Fibroblast of lung (primary cell): ENCODE data around the gene NFATC2. TPM values are rescaled to one million over a fixed set of nuclear protein-coding genes. Genes with fewer than 3 reads are reported as not detected.

Experiments used
- DNase-seq, 2 donors: peaks; one replicate each; pipeline versions ENCODE4 v3.0.0 to v3.0.0-alpha.2; 2010; ENCODE audit warnings: low read depth in 2 of 2
- H2AFZ ChIP-seq: 2 replicates; pipeline ENCODE4 v1.5.1; 2012; ENCODE audit warnings: low read length, control low read depth, inconsistent platforms
- H3K27ac ChIP-seq: 2 replicates; pipeline ENCODE4 v1.5.1; 2011; ENCODE audit warnings: low read length, control low read depth; ENCODE audit not compliant: insufficient read depth
- H3K27me3 ChIP-seq: 2 replicates; pipeline ENCODE4 v1.5.1; 2011; ENCODE audit warnings: mild to moderate bottlenecking, low read length; ENCODE audit not compliant: control insufficient read depth, insufficient read depth
- H3K36me3 ChIP-seq: 2 replicates; pipeline ENCODE4 v1.5.1; 2011; ENCODE audit warnings: low read length; ENCODE audit not compliant: control insufficient read depth, insufficient read depth
- H3K4me1 ChIP-seq: 2 replicates; pipeline ENCODE4 v1.5.1; 2011; ENCODE audit warnings: low read length; ENCODE audit not compliant: control insufficient read depth, insufficient read depth; ENCODE audit errors: extremely low read depth
- H3K4me2 ChIP-seq: 2 replicates; pipeline ENCODE4 v1.5.1; 2011; ENCODE audit warnings: low read length, control low read depth; ENCODE audit not compliant: insufficient read depth; ENCODE audit errors: extremely low read depth
- H3K4me3 ChIP-seq, 4 experiments: fragments of 200-600 bp in 1 of 4; sonication (generic) in 1 of 4; replicated peaks in 1 of 4; 2 replicates each; pipeline ENCODE4 v1.5.1; 2011 to 2016; ENCODE audit warnings: low read length in 4 of 4, low read depth in 3 of 4, mild to moderate bottlenecking in 3 of 4, control low read depth in 2 of 4, inconsistent platforms in 1 of 4, mixed read lengths in 1 of 4; ENCODE audit not compliant: insufficient read depth in 1 of 4; ENCODE audit errors: control extremely low read depth in 1 of 4
- H3K79me2 ChIP-seq: 2 replicates; pipeline ENCODE4 v1.5.1; 2012; ENCODE audit warnings: mild to moderate bottlenecking, low read length, inconsistent platforms; ENCODE audit not compliant: control insufficient read depth, insufficient read depth
- H3K9ac ChIP-seq: 2 replicates; pipeline ENCODE4 v1.5.1; 2011; ENCODE audit warnings: mild to moderate bottlenecking, low read length, control low read depth; ENCODE audit not compliant: insufficient read depth
- H3K9me3 ChIP-seq: 2 replicates; pipeline ENCODE4 v1.5.1; 2012; ENCODE audit warnings: low read depth, low read length; ENCODE audit not compliant: control insufficient read depth, insufficient read depth
- H4K20me1 ChIP-seq: 2 replicates; pipeline ENCODE4 v1.5.1; 2011; ENCODE audit warnings: low read length; ENCODE audit not compliant: control insufficient read depth, insufficient read depth; ENCODE audit errors: extremely low read depth
- CTCF ChIP-seq, 2 donors: IDR thresholded peaks in 1 of 2; conservative IDR thresholded peaks in 1 of 2; 1 replicate in 1 of 2; 2 replicates in 1 of 2; pipeline ENCODE4 v1.5.1; 2011 to 2012; ENCODE audit warnings: low read length in 2 of 2, control low read depth in 1 of 2, inconsistent platforms in 1 of 2, low read depth in 1 of 2, mild to moderate bottlenecking in 1 of 2
- EZH2 ChIP-seq: IDR thresholded peaks from 2 replicates; pipeline ENCODE4 v1.5.1; 2012; ENCODE audit warnings: low read length, control low read depth, mild to moderate bottlenecking; ENCODE audit errors: missing control alignments
- polyA plus RNA-seq, 2 donors: library from polyadenylated mRNA; depleted of rRNA in 1 of 2; stranded (reverse) in 1 of 2; unstranded in 1 of 2; fragments of >200 nt; gene quantifications; 2 replicates each; pipeline ENCODE4 v1.2.1, GENCODE V29; 2011 to 2012; ENCODE audit warnings: missing spikeins in 1 of 2
- total RNA-seq: library from RNA; depleted of rRNA; stranded (reverse); fragments of >200 nt; gene quantifications from 2 replicates; pipeline ENCODE4 v1.2.1, GENCODE V29; 2014

Gene NFATC2
- total and polyA plus RNA-seq, 2 donors (not counting 1 experiment from before 2014, with no cell fraction given), result 0.50 to 1.2 TPM

- H3K27me3 ChIP-seq, result no peaks in the 10 kb centered on the region
Measured at GRCh38 chr20:51517839-51518238, 24.7 kb downstream of the NFATC2 start.

GRCh38 chr20:51516855-51517254 is 25.7 kb downstream of the NFATC2 start:
- Histone ChIP-seq H3K79me2 (no peaks in the 10 kb centered on the region), H3K4me1 (no peaks in the 10 kb centered on the region), H2AFZ (no peak overlapping the region), H3K27ac (no peak overlapping the region), H3K4me3 (no peak overlapping the region), H3K9ac (no peak overlapping the region), H4K20me1 (no peaks in the 10 kb centered on the region), H3K36me3 (no peaks in the 10 kb centered on the region), H3K4me2 (no peak overlapping the region), H3K27me3 (no peaks in the 10 kb centered on the region), H3K9me3 (no peaks in the 10 kb centered on the region)
- no peak for DNase-seq
- TF ChIP-seq EZH2 (no peak), CTCF (conservative IDR thresholded peaks at IDR 0.05 in 1 of 2, IDR thresholded peaks at IDR 0.05 in 1 of 2; ENCODE audit: low read depth in 1 of 2, low read length in 2 of 2) (no peak)

More at GRCh38 chr20:51517839-51518238, 24.7 kb downstream of the NFATC2 start:
- Histone ChIP-seq H3K79me2 (no peaks in the 10 kb centered on the region), H3K36me3 (no peaks in the 10 kb centered on the region), H3K4me3 (no peak overlapping the region), H2AFZ (no peak overlapping the region), H4K20me1 (no peaks in the 10 kb centered on the region), H3K9ac (no peak overlapping the region), H3K27ac (no peak overlapping the region), H3K4me1 (no peaks in the 10 kb centered on the region), H3K9me3 (no peaks in the 10 kb centered on the region), H3K4me2 (no peak overlapping the region)
- no peak for DNase-seq
- no peak for TF ChIP-seq EZH2
- no peak for TF ChIP-seq CTCF (conservative IDR thresholded peaks at IDR 0.05 in 1 of 2, IDR thresholded peaks at IDR 0.05 in 1 of 2; ENCODE audit: low read depth in 1 of 2, low read length in 2 of 2)

GRCh38 chr20:51514836-51515235 is 27.7 kb downstream of the NFATC2 start:
- Histone ChIP-seq H3K36me3 (no peaks in the 10 kb centered on the region), H3K4me1 (no peaks in the 10 kb centered on the region), H4K20me1 (no peaks in the 10 kb centered on the region), H2AFZ (no peak overlapping the region), H3K27me3 (no peaks in the 10 kb centered on the region), H3K9ac (no peak overlapping the region), H3K27ac (no peak overlapping the region), H3K79me2 (no peaks in the 10 kb centered on the region), H3K9me3 (no peaks in the 10 kb centered on the region), H3K4me2 (no peak overlapping the region), H3K4me3 (no peak overlapping the region)
- no peak for DNase-seq
- TF ChIP-seq EZH2 (no peak), CTCF (conservative IDR thresholded peaks at IDR 0.05 in 1 of 2, IDR thresholded peaks at IDR 0.05 in 1 of 2; ENCODE audit: low read depth in 1 of 2, low read length in 2 of 2) (no peak)
